Fibroblast of lung (primary cell): Measurements from ENCODE around the gene PDE3A.

Experiments used
- EZH2 ChIP-seq: IDR thresholded peaks from 2 replicates; pipeline ENCODE4 v1.5.1; 2012; ENCODE audit warnings: low read length, control low read depth, mild to moderate bottlenecking; ENCODE audit errors: missing control alignments
- TF ChIP-seq, protein P1 (sequence below), 2 donors: IDR thresholded peaks in 1 of 2; conservative IDR thresholded peaks in 1 of 2; 1 replicate in 1 of 2; 2 replicates in 1 of 2; pipeline ENCODE4 v1.5.1; 2011 to 2012; ENCODE audit warnings: low read length in 2 of 2, control low read depth in 1 of 2, inconsistent platforms in 1 of 2, low read depth in 1 of 2, mild to moderate bottlenecking in 1 of 2

DNA sequence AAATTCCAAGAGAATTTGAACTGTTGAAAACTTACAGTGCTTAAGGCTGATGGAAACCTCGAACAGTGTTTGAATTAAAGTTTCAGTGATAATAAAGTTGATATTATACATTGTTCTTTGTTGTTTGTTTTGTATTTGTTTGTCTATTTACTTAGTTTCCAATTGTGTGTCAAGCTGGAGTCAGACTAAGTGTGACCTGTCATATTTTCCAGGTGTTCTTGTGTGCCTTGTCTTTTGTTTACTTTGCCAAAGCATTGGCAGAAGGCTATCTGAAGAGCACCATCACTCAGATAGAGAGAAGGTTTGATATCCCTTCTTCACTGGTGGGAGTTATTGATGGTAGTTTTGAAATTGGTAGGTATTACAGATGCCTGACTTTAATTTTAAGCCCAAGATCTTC lies 332.8 kb downstream of the PDE3A start:
- TF ChIP-seq, protein P1, sequence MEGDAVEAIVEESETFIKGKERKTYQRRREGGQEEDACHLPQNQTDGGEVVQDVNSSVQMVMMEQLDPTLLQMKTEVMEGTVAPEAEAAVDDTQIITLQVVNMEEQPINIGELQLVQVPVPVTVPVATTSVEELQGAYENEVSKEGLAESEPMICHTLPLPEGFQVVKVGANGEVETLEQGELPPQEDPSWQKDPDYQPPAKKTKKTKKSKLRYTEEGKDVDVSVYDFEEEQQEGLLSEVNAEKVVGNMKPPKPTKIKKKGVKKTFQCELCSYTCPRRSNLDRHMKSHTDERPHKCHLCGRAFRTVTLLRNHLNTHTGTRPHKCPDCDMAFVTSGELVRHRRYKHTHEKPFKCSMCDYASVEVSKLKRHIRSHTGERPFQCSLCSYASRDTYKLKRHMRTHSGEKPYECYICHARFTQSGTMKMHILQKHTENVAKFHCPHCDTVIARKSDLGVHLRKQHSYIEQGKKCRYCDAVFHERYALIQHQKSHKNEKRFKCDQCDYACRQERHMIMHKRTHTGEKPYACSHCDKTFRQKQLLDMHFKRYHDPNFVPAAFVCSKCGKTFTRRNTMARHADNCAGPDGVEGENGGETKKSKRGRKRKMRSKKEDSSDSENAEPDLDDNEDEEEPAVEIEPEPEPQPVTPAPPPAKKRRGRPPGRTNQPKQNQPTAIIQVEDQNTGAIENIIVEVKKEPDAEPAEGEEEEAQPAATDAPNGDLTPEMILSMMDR (conservative IDR thresholded peaks at IDR 0.05 in 1 of 2, IDR thresholded peaks at IDR 0.05 in 1 of 2; ENCODE audit: low read depth in 1 of 2, low read length in 2 of 2), result no peak
- TF ChIP-seq EZH2, result no peak
